Stomach (tissue), 4 donors: Measurements from ENCODE around the gene SPRR1A.

Experiments used
- CTCF ChIP-seq, 7 experiments: fragments of 450-650 bp in 4 of 7; fragments of 200-600 bp in 3 of 7; sonication (generic) in 3 of 7; IDR thresholded peaks; one replicate each; pipeline ENCODE4 v1.5.1; 2016 to 2019; ENCODE audit warnings: antibody characterized with exemption in 7 of 7, control low read depth in 2 of 7, mild to moderate bottlenecking in 1 of 7
- POLR2A ChIP-seq, 4 donors: fragments of 450-650 bp; IDR thresholded peaks; one replicate each; pipeline ENCODE4 v1.6.1; 2016; ENCODE audit warnings: antibody characterized with exemption in 4 of 4, control low read depth in 2 of 4, mild to moderate bottlenecking in 1 of 4, moderate library complexity in 1 of 4

GRCh38 chr1:152997901-152998300 is 14.0 kb downstream of the SPRR1A start:
- TF ChIP-seq CTCF (IDR thresholded peaks at IDR 0.05): no peak
- TF ChIP-seq POLR2A (IDR thresholded peaks at IDR 0.05): no peak
